ENCODE results near the gene DDX25.
A peak's percentile ranks its signal among the peaks of the same experiment; 100 is the strongest.
"Not testable (repeated sequence)": the region's sequence is repeated elsewhere in the genome, so short reads cannot be mapped to it uniquely, and the experiment has no call there.

Gene DDX25

DNA sequence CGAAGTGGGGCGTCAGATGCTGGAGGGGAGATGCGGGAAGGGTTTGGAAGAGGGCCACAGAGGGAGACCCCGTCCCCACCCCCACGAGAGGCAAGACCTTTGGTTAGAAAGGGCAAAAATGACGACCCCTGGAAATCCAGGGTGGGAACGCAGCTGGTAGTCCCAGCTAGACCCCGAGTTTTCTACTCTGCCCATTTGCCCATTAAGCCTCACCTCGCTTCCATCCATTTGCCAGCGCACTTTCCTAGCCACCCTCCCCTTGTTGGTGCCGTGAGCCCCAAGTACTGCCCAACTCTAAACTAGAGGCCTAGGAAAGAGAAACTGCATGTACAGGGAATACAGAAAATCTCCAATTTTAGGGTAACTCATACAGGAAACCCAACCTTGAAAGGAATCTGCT is 370 bp downstream of the DDX25 start:
- peak; percentile 13 for DNase-seq

DNA sequence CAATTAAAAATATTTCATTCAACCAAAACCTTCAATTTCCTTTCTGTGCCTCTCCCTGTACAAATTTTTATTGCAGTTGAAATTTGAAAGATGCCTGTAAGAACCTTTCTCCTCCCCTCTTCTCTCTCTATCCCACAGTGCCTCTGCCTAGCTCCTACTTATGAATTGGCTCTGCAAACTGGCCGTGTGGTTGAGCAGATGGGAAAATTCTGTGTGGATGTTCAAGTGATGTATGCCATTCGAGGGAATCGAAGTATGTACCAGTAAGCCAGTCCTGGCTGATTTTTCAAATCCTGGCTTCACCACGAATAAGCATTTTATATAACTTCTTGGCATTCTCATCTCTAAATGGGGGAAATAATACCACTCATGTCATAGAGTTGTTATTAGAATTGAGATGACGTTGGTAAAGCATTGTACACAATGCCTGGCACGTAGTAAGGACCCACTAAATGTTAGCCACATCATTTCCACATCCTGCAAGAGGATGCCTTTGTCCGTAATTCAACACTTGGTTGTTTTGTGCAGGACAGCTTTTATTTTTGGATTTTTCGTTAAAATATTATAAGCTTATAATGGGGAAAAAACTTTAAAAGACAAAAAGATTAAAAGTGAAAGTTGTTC is 6.0 kb downstream of the DDX25 start:
- no peak for DNase-seq

DNA sequence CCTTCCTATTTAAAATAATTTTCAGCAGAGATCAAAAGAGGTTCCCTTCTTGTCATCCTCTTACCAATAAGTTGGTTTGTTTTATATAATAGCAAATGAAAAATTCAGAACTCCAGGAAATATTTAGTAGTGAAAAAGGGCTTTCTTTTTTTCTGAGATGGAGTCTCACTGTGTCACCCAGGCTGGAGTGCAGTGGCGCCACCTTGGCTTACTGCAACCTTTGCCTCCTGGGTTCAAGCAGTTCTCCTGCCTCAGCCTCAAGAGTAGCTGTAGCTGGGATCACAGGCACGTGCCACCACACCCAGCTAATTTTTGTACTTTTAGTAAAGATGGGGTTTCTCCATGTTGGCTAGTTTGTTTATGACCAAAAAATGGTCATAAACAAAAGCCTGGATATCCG is 10.3 kb downstream of the DDX25 start:
- not testable (repeated sequence) for DNase-seq

DNA sequence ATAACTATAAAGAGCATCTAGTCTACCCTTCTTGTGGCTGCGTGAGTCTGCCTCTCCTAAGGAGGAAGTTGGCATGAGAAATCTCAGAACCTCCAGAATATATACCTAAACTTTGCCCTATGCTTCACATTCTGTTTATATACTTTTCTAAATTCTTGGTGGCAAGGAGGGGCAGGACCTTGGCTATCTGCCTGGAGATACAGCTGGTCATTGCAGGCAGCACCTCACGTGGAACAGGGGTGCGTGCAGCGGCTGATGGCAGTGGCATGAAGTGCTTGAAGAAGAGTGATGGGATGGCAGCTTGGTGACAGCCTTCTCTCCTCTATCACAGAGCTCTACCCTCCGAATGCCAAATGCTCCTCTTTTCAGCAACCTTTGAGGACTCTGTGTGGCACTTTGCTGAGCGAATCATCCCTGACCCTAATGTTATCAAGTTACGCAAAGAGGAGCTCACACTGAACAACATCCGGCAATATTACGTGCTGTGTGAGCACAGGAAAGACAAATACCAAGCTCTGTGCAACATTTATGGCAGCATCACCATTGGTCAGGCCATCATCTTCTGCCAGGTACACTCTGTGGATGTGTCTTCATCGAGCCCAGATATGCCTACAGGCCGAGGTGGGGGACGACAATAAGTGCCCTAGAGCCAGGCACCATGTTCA is 12.5 kb downstream of the DDX25 start:
- DNase-seq = no peak

DNA sequence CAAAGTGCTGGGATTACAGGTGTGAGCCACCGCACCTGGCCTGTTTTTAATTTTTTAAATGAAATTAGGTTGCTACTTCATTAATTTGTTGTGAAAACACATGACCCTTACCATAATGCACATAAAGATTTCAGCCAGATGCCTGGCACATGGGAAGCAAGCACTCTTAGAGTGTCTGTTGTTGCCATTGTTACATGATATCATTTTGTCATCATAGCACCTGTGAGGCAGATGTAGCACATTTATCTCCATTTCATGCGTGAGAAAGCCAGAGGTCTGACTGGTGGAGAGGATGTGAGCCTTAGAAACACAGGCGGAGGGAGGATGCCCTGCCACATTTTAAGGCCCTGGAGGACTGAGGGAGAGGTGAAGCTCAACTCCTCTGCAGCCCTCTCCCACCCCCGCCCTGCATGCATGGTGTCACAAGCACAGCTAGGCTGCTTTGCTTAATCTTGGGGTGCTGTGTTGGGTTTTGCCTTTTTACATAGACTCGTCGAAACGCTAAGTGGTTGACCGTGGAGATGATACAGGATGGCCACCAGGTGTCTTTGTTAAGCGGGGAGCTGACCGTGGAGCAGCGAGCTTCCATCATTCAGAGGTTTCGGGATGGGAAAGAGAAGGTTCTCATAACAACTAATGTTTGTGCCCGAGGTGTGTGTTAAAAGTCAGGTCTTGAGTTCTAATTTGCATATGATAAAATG is 14.0 kb downstream of the DDX25 start:
- DNase-seq = no peak

DNA sequence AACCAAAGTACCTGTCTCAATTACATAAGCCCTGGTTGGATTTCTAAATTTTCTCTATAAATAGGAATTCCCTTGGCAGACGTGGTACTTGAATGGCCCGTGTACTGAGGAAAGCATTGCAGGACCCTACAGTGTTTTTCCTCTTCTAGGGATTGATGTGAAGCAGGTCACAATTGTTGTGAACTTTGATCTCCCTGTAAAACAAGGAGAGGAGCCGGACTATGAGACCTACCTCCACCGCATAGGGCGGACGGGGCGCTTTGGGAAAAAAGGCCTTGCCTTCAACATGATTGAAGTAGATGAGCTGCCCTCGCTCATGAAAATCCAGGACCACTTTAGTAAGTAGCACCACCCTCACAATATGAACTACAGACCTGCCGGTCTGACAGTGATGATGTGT is 16.7 kb downstream of the DDX25 start:
- no peak for DNase-seq

DNA sequence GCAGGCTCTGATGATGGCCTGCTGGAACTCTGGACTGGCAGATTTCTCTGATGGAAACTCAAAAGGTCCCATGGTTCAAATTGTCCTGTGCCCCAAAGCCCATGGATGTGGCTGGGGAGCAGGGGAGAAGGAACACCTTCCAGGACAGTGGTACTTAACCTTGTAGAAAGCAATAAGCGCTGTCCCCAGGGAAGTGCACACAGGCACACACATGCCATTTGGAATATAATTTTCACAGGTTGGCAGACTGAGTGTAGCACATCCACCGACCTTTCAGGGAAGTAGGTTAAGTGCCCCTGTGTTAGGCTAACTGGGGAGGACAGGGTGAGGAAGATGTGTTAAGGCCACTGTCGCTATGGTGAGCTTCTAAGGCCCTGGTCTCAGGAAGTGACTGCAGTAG is 17.8 kb downstream of the DDX25 start:
- no peak for DNase-seq

DNA sequence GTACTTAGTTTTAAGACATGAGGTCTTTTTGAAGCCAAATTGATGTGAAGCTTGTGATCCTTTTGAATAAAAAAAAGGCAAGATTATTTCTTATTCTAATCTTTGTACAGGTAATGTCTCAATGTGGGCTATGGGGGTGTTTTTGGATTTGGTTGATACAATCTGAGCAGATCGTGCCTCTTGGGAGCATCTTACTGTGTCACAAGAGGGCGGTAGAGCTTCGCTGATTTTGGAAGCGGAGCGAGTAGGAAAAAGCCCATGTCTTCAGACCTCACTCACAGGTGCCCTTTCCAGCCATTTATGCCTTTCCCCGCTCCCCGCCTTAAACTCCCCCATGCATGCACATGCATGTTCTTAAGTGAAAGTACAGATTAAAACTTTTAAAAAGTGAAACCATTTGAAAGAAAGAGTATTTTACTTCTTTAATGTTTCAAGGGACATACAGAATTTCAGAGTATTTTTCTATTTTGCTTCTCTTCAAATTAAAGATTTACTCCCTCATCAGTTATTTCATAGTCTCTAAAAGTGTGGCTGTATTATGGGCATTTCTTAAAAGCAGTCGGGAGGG is 18.8 kb downstream of the DDX25 start:
- peak; percentile 94 for DNase-seq

DNA sequence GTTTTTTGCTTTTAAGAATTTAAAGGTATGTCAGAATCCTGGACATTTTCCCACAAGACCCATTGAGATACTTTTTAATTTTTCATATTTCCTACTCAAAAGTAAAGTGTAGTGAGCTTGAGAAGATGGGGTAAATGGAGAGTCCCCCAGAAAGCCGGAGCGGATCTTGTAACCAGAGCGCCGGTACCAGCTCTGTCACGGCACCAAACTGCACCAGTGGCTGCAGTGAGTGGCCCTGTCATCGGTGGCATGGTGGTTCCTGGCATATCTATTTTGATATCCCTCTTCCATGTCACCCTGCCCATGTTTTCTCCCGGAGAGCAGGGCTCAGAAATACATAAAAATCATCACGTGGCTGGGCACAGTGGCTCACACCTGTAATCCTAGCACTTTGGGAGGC is 19.3 kb downstream of the DDX25 start:
- DNase-seq = no peak

DNA sequence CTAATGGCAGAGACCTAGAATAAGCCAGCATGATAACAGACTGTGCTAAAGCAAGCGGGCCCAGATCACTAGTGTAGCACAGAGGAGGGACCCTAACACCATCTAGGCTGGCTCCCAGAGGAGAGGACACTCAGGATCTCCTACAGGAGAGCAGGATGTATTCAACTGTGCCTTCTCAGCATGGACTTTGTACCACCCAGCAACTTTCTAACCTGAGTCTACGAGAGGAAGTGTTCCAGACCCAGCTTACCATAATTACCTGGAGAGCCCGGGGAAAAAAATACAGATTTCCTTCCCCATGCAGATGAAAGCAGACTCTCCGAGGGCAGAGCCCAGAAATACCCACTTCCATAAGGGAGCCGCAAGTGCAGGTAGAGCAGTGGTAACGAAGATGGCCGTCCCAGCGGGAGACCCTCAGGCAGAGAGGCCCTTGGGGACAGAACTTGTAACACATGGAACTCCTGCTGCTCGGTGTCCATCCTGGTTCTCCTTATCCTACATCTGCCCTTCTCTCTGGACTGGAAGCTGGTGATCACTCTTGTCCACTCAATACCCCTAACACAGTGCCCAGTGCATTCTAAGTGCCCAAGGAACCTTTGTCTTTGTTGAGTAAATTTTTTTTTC is 20.2 kb downstream of the DDX25 start:
- no peak for DNase-seq

DNA sequence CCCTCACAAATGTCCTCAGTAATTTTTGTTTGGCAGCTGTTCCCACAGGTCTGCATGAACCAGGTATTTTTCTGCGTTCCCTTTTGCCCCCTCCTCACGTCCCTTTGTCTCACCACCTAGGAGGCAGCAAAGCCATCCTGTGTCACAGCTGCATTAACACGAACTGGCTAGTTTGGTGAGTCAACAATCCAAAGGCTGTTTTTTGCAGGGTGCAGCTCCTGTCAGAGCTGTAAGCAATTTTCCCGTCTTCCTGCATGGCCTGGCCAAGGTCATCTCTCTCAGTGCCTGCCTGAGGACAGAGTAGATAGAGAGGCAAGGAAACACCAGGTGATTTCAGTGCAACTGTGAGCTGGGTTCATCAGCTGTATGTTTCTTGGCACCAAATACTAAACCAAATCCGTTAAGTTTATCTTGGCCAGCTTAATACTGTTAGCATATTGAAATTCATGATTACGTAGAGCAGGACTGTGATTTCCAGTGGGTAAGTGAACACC is 21.0 kb downstream of the DDX25 start:
- no peak for DNase-seq

DNA sequence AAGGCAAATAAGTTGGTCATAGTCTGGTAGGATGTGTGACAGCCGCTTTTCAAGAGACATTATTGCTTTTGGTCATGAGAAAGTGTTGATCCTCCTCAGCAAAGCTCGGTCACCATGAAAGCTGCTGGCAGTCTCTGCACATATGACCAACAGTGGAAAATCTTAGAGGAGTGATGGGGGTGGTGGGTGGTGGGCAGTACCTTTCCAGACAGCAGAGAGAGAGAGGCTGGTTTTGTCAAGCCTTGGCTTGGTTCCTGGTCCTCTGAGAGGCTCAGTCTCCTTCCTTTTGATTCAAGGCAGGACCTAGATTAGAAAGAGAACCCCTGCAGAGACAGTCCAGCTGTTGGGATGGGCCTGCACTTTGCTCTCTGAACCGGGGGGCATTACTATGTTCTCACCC is 21.5 kb downstream of the DDX25 start:
- no peak for DNase-seq

DNA sequence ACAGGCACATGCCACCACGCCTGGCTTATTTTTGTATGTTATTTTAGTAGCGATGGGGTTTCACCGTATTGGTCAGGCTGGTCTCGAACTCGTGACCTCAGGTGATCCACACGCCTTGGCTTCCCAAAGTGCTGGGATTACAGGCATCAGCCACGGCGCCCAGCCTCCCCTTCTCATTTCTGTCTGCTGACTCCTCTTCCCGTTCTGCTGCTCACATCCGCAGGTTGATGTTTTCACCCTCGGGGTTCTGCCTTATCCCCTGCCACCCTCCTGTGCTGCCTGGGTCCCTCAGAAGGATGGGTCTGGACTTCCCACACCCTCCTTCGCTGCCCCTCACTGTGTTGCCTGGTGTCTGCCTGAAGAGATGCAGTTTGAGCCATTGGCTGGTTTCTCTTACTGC is 22.4 kb downstream of the DDX25 start:
- DNase-seq = no peak

DNA sequence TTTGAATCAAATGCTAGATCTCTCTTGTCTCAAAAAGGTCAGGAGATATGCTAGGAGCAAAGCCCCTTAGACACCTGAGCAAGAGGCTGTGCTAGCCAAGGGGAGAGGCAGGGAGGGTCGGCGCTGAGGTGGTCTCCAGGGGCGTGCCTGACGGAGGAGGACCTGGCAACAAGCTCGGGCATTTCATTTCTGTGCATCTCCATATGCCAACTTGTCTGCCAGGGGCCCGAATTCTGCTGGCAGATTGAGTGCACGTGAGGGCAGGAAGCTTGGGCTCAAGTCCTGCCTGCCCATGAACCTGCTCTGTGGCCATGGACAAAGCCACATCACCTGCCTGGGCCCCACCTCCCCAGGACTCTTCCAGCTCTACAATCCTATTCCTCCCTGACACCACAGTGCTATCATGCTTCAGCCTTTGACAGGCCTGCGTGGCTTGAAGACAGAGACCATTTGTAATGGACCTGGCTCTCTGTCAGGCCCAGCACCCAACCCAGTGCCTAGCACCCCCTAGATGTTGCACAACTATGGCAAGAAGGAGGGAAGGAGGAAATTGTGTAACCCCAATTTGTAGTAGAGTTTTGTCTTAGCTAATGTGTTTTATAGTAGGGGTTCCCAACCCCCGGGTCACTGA is 25.3 kb downstream of the DDX25 start:
- DNase-seq = no peak

DNA sequence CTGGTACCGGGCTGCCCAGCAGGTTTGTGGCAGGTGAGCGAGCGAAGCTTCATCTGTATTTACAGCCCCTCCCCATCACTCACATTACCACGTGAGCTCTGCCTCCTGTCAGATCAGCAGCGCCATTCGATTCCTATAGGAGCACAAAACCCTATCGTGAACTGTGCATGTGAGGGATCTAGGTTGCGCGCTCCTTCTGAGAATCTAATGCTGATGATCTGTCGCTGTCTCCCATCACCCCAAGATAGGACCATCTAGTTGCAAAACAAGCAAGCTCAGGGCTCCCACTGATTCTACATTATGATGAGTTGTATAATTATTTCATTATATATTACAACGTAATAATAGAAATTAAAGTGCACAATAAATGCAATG is 25.8 kb downstream of the DDX25 start:
- no peak for DNase-seq

DNA sequence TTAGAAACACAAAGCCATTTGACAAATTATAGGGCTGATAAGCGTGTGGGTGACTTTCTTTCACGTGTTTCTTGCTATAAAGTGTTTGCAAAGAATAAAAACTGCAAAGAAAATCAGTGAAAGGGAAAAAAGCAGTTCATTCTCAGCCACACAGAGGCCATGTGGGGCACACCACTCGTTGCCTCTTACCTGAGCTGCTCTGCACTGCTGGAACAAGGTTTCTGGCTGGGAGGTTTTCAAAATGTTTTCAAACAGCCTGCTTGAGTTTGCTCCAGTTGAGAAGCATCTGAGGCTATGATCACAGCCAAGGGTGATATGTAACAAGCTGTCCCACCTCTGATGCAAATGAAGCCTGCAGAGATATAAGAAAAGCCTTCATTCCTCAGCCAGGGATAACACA is 26.8 kb downstream of the DDX25 start:
- DNase-seq = no peak

DNA sequence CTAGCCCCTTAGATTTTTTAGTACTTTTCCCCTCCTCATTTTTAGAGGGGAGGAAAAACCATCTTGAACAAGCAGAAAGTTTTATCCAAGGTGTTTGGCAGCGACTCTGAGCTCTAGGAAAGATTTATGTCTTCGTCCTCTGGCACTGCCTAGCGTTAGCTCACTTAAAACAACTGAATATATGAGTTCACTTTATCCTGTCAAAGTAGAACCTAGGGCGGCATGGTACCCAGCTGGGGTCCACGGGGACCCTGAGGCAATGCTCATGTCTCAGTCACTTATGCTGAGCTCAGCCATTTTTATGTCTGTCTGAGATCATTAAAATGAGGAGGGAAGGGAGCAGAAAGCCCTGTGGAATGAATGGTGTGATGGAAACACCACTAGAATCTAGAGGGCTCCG is 27.4 kb downstream of the DDX25 start:
- DNase-seq = no peak

DNA sequence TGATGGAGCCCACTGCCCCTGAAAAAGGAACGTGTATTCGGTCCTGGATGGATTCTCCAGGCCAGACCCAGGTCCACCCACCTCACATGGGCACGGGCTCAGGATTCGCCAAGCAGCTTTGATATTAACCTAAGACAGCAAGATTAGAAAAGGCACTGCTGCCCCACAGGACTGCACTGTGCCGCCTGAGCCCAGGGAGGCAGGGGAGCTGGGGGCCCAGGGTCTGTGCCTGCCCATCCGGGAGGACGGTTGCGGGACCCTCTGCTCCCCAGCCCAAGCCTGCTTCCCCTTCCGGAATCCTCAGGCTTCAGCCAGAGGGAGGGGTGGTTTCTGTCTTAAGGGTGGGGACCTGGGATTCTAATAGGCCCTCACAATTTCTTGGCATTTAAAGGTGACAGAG is 28.0 kb downstream of the DDX25 start:
- no peak for DNase-seq

DNA sequence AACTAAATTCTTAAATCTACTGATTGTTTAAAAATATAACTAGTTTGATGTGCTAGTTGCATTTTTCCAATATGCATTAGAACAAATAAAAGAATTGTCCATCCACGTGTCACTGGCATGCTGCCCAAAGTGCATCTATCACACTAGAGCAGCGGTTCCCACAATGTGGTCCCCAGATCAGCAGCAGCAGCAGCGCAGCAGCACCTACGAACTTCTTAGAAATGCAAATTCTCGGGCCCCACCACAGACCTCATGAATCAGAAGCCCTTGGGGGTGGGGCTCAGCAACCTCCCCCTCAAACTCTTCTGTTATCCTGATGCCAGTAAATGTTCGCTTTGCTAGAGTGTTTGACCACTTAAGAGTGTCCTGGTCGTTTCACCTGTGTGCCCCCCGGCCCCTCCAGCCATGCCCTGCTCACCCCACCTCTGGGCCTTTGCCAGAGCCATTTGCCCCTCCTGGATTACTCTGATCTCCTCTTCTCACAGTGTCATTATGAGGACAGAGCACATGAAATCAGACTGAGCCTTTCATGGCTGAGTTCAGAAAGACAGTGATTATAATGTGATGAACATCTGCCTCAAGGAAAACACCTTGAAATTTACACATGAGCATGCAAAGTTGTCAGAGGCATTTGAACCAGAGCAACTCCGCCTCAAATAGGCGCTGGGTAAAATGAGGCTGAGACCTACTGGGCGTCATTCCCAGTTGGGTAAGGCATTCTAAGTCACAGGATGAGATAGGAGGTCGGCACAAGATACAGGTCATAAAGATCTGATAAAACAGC is 28.9 kb downstream of the DDX25 start:
- DNase-seq = no peak

DNA sequence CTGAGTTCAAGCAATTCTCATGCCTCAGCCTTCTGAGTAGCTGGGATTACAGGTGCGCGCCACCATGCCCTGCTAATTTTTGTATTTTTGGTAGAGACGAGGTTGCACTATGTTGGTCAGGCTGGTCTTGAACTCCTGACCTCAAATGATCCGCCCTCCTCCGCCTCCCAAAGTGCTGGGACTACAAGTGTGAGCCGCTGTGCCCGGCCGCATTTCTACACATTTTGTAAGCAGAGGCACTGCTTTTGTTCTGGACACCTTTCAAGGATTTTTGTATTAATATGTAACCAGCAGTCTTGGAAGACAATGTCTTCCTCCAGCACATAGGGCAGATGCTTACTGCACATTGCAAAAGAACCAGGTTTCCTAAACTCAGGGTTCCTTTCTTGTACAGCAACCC is 30.2 kb downstream of the DDX25 start:
- no peak for DNase-seq

DNA sequence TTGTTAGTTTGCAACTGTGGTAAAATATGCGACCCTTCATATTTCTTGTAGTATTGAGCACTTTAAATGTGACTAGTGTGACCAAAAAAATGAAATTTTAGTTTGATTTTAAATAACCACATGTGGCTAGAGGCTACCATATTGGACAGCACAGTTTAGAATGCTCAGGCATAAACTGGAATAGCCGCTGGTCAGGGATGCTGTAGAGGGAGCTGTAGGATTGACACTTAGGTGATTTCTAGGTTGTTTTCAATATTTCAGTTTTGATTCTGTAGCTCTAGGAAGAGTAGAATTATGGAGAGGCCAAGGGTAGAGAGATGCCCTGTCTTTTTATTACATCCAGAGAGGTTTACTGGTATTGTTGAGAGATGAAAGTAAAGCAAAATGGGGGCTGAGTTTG is 30.7 kb downstream of the DDX25 start:
- DNase-seq = no peak

DNA sequence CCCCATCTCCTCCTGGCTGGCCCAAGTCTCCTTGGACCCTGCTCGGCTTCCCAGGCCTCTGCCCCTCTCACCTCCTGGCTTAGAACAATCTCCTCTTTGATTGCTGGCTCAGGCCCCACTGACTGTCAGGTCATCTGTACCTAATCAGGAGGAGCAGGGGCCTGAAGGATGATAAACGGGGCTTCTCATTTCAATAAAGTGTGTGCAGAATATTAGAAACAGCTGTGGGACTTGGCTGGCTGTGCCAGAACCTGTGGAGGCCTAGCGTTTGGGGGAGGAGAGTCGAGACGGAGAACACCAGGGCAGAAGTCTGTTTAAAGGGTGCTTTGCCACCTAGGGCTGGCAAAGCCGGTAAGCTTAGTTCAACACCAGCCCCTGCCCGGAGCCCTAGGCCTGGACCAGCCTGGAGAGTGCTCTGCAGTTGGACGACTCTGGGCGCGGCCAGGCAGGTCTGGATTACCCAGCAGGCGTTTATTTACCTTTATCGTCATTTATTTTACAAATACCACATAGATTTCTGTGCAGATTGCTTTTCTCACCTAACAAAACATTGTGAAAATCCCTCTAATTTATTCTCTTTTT is 31.4 kb downstream of the DDX25 start:
- DNase-seq = peak; percentile 74
